GM04503 (cell line): ENCODE measurements around the gene PPP5C.
"Not testable (repeated sequence)": the region's sequence is repeated elsewhere in the genome, so short reads cannot be mapped to it uniquely, and the experiment has no call there.

Experiments
- DNase-seq: peaks from one replicate; pipeline ENCODE4 v3.0.0-alpha.2; 2012; ENCODE audit warnings: low read depth

The PPP5C gene

GRCh38 chr19:46410205-46411087, 63.6 kb downstream of the PPP5C start:
- no peak for DNase-seq

GRCh38 chr19:46411088-46411924, 64.4 kb downstream of the PPP5C start:
- DNase-seq: no peak

GRCh38 chr19:46411925-46412649, 65.2 kb downstream of the PPP5C start:
- DNase-seq: no peak

- no peak for DNase-seq
Measured at GRCh38 chr19:46412650-46413261, 65.9 kb downstream of the PPP5C start.

GRCh38 chr19:46413262-46414031, 66.6 kb downstream of the PPP5C start, which contains the start of gene CCDC8:
TSS of gene CCDC8 (minus strand) at chr19:46413564. CDS start at chr19:46412810, 754 bp downstream.
- peak; percentile 58 for DNase-seq

- not testable (repeated sequence) for DNase-seq
Measured at GRCh38 chr19:46414899-46415298, 68.0 kb downstream of the PPP5C start.

- DNase-seq: not testable (repeated sequence)
Measured at GRCh38 chr19:46415804-46416709, 69.2 kb downstream of the PPP5C start.

GRCh38 chr19:46420056-46420455, 73.2 kb downstream of the PPP5C start:
- DNase-seq: no peak

- DNase-seq: no peak
Measured at GRCh38 chr19:46422344-46422743, 75.5 kb downstream of the PPP5C start.

- DNase-seq: no peak
Measured at GRCh38 chr19:46423188-46423587, 76.3 kb downstream of the PPP5C start.

GRCh38 chr19:46426035-46426505, 79.2 kb downstream of the PPP5C start:
- DNase-seq: no peak

- no peak for DNase-seq
Measured at GRCh38 chr19:46426506-46427162, 79.7 kb downstream of the PPP5C start.

- DNase-seq: no peak
Measured at GRCh38 chr19:46427518-46428045, 80.7 kb downstream of the PPP5C start.

GRCh38 chr19:46428239-46429135, 81.6 kb downstream of the PPP5C start, which contains the start of gene PNMA8C:
TSS of gene PNMA8C (minus strand) at chr19:46428936. CDS start at chr19:46428359, 577 bp downstream.
- no peak for DNase-seq

GRCh38 chr19:46429999-46430398, 83.1 kb downstream of the PPP5C start:
- no peak for DNase-seq

- no peak for DNase-seq
Measured at GRCh38 chr19:46431824-46432223, 84.9 kb downstream of the PPP5C start.

- DNase-seq: not testable (repeated sequence)
Measured at GRCh38 chr19:46433470-46433869, 86.6 kb downstream of the PPP5C start.

GRCh38 chr19:46435009-46435408, 88.1 kb downstream of the PPP5C start:
- DNase-seq: no peak
